Activated CD4-positive, alpha-beta T cell treated with anti-CD3 and anti-CD28 coated beads for 36 hours (primary cell): ENCODE measurements around the gene NCOA5. TPM values are rescaled to one million over a fixed set of nuclear protein-coding genes. Genes with fewer than 3 reads are reported as not detected.
"Not testable (repeated sequence)": the region's sequence is repeated elsewhere in the genome, so short reads cannot be mapped to it uniquely, and the experiment has no call there.

Source experiments
- ATAC-seq: fragments of 200-7000 bp; cut with Tn5 transposase; one replicate; pipeline ENCODE4 v1.10.0; 2021; ENCODE audit warnings: mild to moderate bottlenecking, moderate library complexity
- CTCF ChIA-PET: fragments of 350-600 bp; sonication (Branson Sonifier 250); formaldehyde crosslinking; loops from one replicate; lab custom pipeline; 2021; ENCODE audit warnings: antibody characterized with exemption; lab: Charles Lee
- POLR2A ChIA-PET: fragments of 350-600 bp; sonication (Branson Sonifier 250); formaldehyde crosslinking; loops from one replicate; lab custom pipeline; 2021; ENCODE audit warnings: antibody characterized with exemption, inconsistent platforms; lab: Charles Lee
- DNase-seq: peaks from one replicate; pipeline ENCODE4 v3.0.0-alpha.2; 2020
- H3K27ac Mint-ChIP-seq: one replicate; pipeline ENCODE4 v1.8.0; 2021; ENCODE audit warnings: mixed read lengths
- H3K27me3 Mint-ChIP-seq: one replicate; pipeline ENCODE4 v1.8.0; 2021; ENCODE audit warnings: mixed read lengths
- H3K36me3 Mint-ChIP-seq: one replicate; pipeline ENCODE4 v1.8.0; 2021; ENCODE audit warnings: low read depth, mixed read lengths
- H3K4me1 Mint-ChIP-seq: one replicate; pipeline ENCODE4 v1.8.0; 2021; ENCODE audit warnings: mixed read lengths
- H3K4me3 Mint-ChIP-seq: one replicate; pipeline ENCODE4 v1.8.0; 2021; ENCODE audit warnings: mild to moderate bottlenecking, moderate library complexity, mixed read lengths
- H3K9me3 Mint-ChIP-seq: one replicate; pipeline ENCODE4 v1.8.0; 2021; ENCODE audit warnings: low read depth, mixed read lengths
- intact Hi-C, 2 experiments: fragments of 100-400 bp; cut with DNase I in 1 of 2; cut with micrococcal nuclease in 1 of 2; formaldehyde crosslinking; loops; one replicate each; pipeline versions ENCODE4 v1.14.2 to v1.15.1; 2022 to 2024; cut with DNase I, micrococcal nuclease
- total RNA-seq, 2 experiments: library from RNA; stranded (reverse); gene quantifications; one replicate each; pipeline ENCODE4 v1.2.3, GENCODE V29; 2021

NCOA5 gene
- total RNA-seq, 2 experiments from 2014 or later: 17.9 to 18.8 TPM

DNA sequence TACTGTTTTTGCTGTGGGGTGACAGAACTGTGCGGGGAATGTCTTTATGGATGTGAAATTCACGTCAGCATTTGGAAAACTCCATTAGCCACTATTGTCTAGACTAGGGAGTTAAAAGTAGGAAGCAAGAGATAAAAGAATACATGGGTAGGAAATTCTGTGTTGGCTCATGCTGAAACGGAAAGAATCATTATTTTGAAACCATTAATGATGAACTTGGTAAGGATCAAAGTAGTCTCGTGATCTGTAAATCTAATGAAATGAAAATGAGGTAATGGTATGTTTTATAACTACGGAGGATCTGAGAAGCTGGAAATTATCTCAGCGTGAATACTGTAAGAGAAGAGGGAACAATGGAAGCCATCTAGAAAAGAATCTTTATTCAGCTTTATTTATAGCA lies 17.3 kb upstream of the NCOA5 start:
- ATAC-seq: no peak
- no peaks in the 10 kb centered on the region for H3K9me3 Mint-ChIP-seq
- intact Hi-C loops: no loop called here
- peaks cover 44% of the 10 kb centered on the region for H3K27me3 Mint-ChIP-seq
- H3K36me3 Mint-ChIP-seq: no peaks in the 10 kb centered on the region
- H3K4me1 Mint-ChIP-seq: peaks cover 8% of the 10 kb centered on the region
- no peak overlapping the region for H3K4me3 Mint-ChIP-seq
- no peak for DNase-seq
- ChIA-PET CTCF (interaction anchor here (0.7 to 1.5 kb wide), 3 partner anchors 10 to 85 kb away, joined by 3 to 5 read pairs (median 4); no protein-coding TSS in a partner anchor), POLR2A (no interaction called here)
- H3K27ac Mint-ChIP-seq: no peak overlapping the region

- intact Hi-C loops: no loop called here
- DNase-seq (no peak), ATAC-seq (no peak)
- POLR2A ChIA-PET: interaction anchor here (0.6 kb wide), 1 partner anchor 297 kb away, joined by 3 read pairs; no protein-coding TSS in a partner anchor
- CTCF ChIA-PET: interaction anchor here (0.8 kb wide), 1 partner anchor 91 kb away, joined by 3 read pairs; no protein-coding TSS in a partner anchor
- Mint-ChIP-seq H3K4me1 (no peaks in the 10 kb centered on the region), H3K4me3 (no peak overlapping the region), H3K9me3 (no peaks in the 10 kb centered on the region), H3K27ac (no peak overlapping the region), H3K27me3 (peaks cover 50% of the 10 kb centered on the region), H3K36me3 (no peaks in the 10 kb centered on the region)
These were observed 14.5 kb upstream of the NCOA5 start for GRCh38 chr20:46104262-46104661.

- no peak overlapping the region for H3K4me3 Mint-ChIP-seq
- H3K9me3 Mint-ChIP-seq: no peaks in the 10 kb centered on the region
- H3K36me3 Mint-ChIP-seq: no peaks in the 10 kb centered on the region
- POLR2A ChIA-PET: no interaction called here
- H3K4me1 Mint-ChIP-seq: no peaks in the 10 kb centered on the region
- intact Hi-C loops: no loop called here
- CTCF ChIA-PET: interaction anchor here (1.0 kb wide), 1 partner anchor 30 kb away, joined by 3 read pairs; no protein-coding TSS in a partner anchor
- ATAC-seq (no peak), DNase-seq (no peak)
- peaks cover 48% of the 10 kb centered on the region for H3K27me3 Mint-ChIP-seq
- H3K27ac Mint-ChIP-seq: no peak overlapping the region
These were observed 13.2 kb upstream of the NCOA5 start for GRCh38 chr20:46102940-46103339.

DNA sequence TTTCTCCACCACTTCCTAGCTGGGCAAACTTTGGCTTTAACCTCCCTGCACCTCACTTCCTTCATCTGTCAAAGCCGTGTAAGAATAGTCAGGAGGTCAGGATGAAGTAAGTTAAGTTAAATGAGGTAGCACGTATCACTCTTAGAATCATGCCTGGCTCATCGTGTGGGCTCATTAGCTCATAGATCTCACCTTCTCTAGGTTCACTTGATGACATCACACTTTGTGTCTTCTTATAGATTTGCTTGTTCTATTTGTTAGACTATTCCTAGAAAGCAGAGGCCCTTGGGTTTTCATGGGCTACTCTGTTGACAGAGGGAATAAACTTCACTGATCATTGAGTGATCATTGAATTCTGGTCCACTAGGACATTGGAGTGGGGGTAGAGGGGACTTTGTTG lies 12.2 kb upstream of the NCOA5 start:
- no peak overlapping the region for H3K4me3 Mint-ChIP-seq
- ATAC-seq: no peak
- no peaks in the 10 kb centered on the region for H3K9me3 Mint-ChIP-seq
- POLR2A ChIA-PET: no interaction called here
- CTCF ChIA-PET: no interaction called here
- peaks cover 44% of the 10 kb centered on the region for H3K27me3 Mint-ChIP-seq
- no peak overlapping the region for H3K27ac Mint-ChIP-seq
- H3K36me3 Mint-ChIP-seq: no peaks in the 10 kb centered on the region
- H3K4me1 Mint-ChIP-seq: no peaks in the 10 kb centered on the region
- intact Hi-C loops: no loop called here
- no peak for DNase-seq

- H3K4me3 Mint-ChIP-seq: no peak overlapping the region
- ATAC-seq: no peak
- H3K9me3 Mint-ChIP-seq: no peaks in the 10 kb centered on the region
- peaks cover 40% of the 10 kb centered on the region for H3K27me3 Mint-ChIP-seq
- no peaks in the 10 kb centered on the region for H3K4me1 Mint-ChIP-seq
- CTCF ChIA-PET: no interaction called here
- H3K27ac Mint-ChIP-seq: no peak overlapping the region
- intact Hi-C loops: no loop called here
- POLR2A ChIA-PET: interaction anchor here (0.6 kb wide), 1 partner anchor 139 kb away, joined by 3 read pairs; no protein-coding TSS in a partner anchor
- DNase-seq: no peak
- no peaks in the 10 kb centered on the region for H3K36me3 Mint-ChIP-seq
These were observed 11.2 kb upstream of the NCOA5 start for GRCh38 chr20:46100988-46101387.

GRCh38 chr20:46100444-46100843 lies 10.7 kb upstream of the NCOA5 start:
- not testable (repeated sequence) for DNase-seq
- ChIA-PET POLR2A (interaction anchor here (0.6 kb wide), 1 partner anchor 139 kb away, joined by 3 read pairs; no protein-coding TSS in a partner anchor), CTCF (interaction anchor here (1.6 kb wide), 1 partner anchor 12 kb away, joined by 5 read pairs; no protein-coding TSS in a partner anchor)

GRCh38 chr20:46099491-46100287 lies 9.9 kb upstream of the NCOA5 start:
- Mint-ChIP-seq H3K27me3 (peaks cover 32% of the 10 kb centered on the region), H3K9me3 (no peaks in the 10 kb centered on the region), H3K4me3 (no peak overlapping the region), H3K4me1 (no peaks in the 10 kb centered on the region), H3K36me3 (no peaks in the 10 kb centered on the region), H3K27ac (no peak overlapping the region)
- intact Hi-C loops: no loop called here
- DNase-seq (peak; percentile 34), ATAC-seq (no peak)
- POLR2A ChIA-PET: no interaction called here
- CTCF ChIA-PET: interaction anchor here (1.1 to 1.6 kb wide), 2 partner anchors 12 to 77 kb away, joined by 3 to 5 read pairs; no protein-coding TSS in a partner anchor

More at GRCh38 chr20:46100444-46100843, 10.7 kb upstream of the NCOA5 start:
- peaks cover 38% of the 10 kb centered on the region for H3K27me3 Mint-ChIP-seq
- H3K27ac Mint-ChIP-seq, H3K4me3 Mint-ChIP-seq, H3K9me3 Mint-ChIP-seq, ATAC-seq, H3K4me1 Mint-ChIP-seq, H3K36me3 Mint-ChIP-seq, intact Hi-C loops: not testable (repeated sequence)

- H3K4me3 Mint-ChIP-seq: no peak overlapping the region
- H3K27me3 Mint-ChIP-seq: peaks cover 2% of the 10 kb centered on the region
- CTCF ChIA-PET: no interaction called here
- H3K27ac Mint-ChIP-seq: no peak overlapping the region
- peaks cover 9% of the 10 kb centered on the region for H3K4me1 Mint-ChIP-seq
- intact Hi-C loops: loop anchor here in 1 of 2 experiments (5.0 kb wide), 1 partner anchor 731 kb away; the partner anchor contains the start of gene SYS1
- ATAC-seq (no peak), DNase-seq (no peak)
- H3K36me3 Mint-ChIP-seq: no peaks in the 10 kb centered on the region
- POLR2A ChIA-PET: no interaction called here
- no peaks in the 10 kb centered on the region for H3K9me3 Mint-ChIP-seq
These were observed 3.8 kb upstream of the NCOA5 start for GRCh38 chr20:46093531-46093930.

- CTCF ChIA-PET: interaction anchor here (0.9 to 1.3 kb wide), 2 partner anchors 63 to 69 kb away, joined by 4 read pairs; partner anchors contain the start of gene SLC12A5
- H3K27me3 Mint-ChIP-seq, POLR2A ChIA-PET: not testable (repeated sequence)
These were observed 2.1 kb upstream of the NCOA5 start for GRCh38 chr20:46091622-46092535.

GRCh38 chr20:46089167-46089416 lies 670 bp downstream of the NCOA5 start:
- DNase-seq (peak; percentile 78), ATAC-seq (peak; percentile 47)
- Mint-ChIP-seq H3K36me3 (peaks cover 10% of the 10 kb centered on the region), H3K4me3 (peak overlapping the region; percentile 86), H3K27ac (peak overlapping the region; percentile 88), H3K4me1 (peaks cover 52% of the 10 kb centered on the region), H3K9me3 (no peaks in the 10 kb centered on the region), H3K27me3 (no peaks in the 10 kb centered on the region)
- CTCF ChIA-PET: interaction anchor here (1.0 to 2.0 kb wide), 4 partner anchors 66 to 119 kb away, joined by 3 to 11 read pairs (median 6); no protein-coding TSS in a partner anchor
- POLR2A ChIA-PET: interaction anchor here (0.6 to 1.0 kb wide), 3 partner anchors 11 to 154 kb away, joined by 3 read pairs; no protein-coding TSS in a partner anchor
- intact Hi-C loops: loop anchor here in 1 of 2 experiments (1.0 to 2.0 kb wide), 9 partner anchors 26 to 600 kb away; partner anchors contain the start of genes ACOT8, CD40, TP53RK and UBE2C

More at GRCh38 chr20:46091622-46092535, 2.1 kb upstream of the NCOA5 start:
- not testable (repeated sequence) for H3K9me3 Mint-ChIP-seq, H3K36me3 Mint-ChIP-seq, ATAC-seq, H3K27ac Mint-ChIP-seq, DNase-seq, H3K4me3 Mint-ChIP-seq
- peaks cover 25% of the 10 kb centered on the region for H3K4me1 Mint-ChIP-seq
- intact Hi-C loops: loop anchor here in 1 of 2 experiments (5.0 kb wide), 1 partner anchor 730 kb away; the partner anchor contains the start of gene SYS1
